HG02642 (cell line): ENCODE results near the gene LIPE.

Source experiments
- ATAC-seq: cut with Tn5 transposase; IDR thresholded peaks from one replicate; pipeline ENCODE4 v1.9.1; 2021; ENCODE audit warnings: mild to moderate bottlenecking; ENCODE audit not compliant: unreplicated experiment, poor library complexity

The LIPE gene

DNA sequence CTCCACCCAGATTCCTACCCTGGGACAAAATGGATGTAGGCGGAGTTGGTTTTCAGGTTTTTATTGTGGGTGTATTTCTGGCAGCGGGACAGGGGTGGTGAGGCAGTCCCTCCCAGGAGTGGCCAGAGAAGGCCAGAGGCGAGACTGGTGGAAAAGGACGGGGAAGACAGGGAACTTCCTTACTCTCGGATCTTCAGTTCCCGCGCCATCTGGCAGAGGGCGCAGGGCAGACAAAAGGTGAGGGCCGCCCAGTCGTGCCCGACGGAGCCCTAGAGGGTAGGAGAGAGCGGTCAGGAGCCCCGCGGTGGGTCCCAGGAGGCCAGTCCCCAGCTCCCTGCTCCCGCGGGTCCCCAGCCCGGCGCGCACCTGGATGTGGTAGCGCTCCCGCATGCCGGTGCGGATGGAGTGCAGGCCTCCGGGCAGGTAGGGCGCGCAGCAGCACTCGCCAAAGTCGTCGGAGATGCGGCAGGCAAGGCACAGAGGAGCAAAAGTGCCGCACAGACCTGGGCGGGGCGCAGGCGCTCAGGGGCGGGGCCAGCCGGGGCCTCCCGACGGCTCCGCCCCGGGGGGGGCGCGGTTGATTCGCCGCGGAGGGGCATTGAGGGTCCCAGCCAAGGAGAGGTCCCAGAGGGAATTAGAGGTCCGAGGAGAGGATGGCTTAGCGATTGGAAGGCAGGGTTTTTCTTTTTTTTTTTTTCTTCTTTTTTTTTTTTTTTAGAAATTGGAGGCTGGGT is 40.0 kb downstream of the LIPE start:
- peak; percentile 64 for ATAC-seq

- ATAC-seq: no peak
Measured at GRCh38 chr19:42380155-42380554, 47.0 kb downstream of the LIPE start.

GRCh38 chr19:42378225-42379215 is 48.7 kb downstream of the LIPE start:
- ATAC-seq: no peak

GRCh38 chr19:42376177-42376555 is 51.0 kb downstream of the LIPE start:
- ATAC-seq: no peak

DNA sequence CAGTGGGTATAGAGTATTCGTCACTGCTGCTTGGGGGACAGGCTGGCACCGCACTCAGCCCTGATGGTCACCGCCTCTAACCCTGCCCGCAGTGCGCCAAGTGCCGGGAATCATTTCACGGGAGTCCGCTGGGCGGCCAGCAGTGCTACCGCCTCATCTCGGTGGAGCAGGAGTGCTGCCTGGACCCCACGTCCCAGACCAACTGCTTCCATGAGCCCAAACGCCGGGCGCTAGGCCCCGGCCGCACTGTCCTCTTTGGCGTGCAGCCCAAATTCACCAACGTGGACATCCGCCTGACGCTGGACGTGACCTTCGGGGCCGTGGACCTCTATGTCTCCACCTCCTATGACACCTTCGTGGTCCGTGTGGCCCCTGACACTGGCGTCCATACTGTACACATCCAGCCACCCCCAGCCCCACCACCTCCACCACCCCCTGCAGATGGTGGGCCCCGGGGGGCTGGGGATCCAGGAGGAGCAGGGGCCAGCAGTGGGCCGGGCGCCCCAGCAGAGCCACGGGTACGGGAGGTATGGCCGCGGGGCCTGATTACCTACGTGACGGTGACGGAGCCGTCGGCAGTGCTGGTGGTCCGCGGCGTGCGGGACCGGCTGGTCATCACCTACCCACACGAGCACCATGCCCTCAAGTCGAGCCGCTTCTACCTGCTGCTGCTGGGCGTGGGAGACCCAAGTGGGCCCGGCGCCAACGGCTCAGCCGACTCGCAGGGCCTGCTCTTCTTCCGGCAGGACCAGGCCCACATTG is 51.6 kb downstream of the LIPE start:
- no peak for ATAC-seq

GRCh38 chr19:42374826-42375376 is 52.3 kb downstream of the LIPE start:
- ATAC-seq: no peak

DNA sequence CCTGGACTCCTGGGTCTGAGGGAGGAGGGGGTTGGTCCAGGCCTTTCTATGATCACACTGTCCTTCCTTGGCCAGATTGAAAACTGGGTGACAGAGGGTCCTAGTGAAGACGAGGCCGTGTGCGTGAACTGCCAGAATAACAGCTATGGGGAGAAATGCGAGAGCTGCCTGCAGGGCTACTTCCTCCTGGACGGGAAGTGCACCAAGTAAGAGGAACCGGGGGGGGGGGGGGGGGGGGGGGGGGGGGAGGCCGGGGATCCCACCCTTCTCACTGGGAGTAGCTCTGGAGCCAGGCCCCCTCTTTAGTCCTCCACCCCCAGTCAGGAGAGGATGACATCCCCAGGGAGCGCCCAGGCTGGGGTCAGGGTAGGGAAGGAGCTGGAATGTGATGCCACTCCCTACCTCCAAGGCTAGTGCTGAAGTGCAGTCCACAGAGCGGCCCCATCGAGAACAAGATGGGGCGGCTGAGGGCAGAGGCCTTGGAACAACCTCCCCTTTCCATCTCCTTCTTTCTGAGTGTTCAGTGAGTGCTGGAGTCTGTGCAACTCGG is 56.5 kb downstream of the LIPE start:
- no peak for ATAC-seq

- ATAC-seq: no peak
Measured at GRCh38 chr19:42370068-42370520, 57.1 kb downstream of the LIPE start.

DNA sequence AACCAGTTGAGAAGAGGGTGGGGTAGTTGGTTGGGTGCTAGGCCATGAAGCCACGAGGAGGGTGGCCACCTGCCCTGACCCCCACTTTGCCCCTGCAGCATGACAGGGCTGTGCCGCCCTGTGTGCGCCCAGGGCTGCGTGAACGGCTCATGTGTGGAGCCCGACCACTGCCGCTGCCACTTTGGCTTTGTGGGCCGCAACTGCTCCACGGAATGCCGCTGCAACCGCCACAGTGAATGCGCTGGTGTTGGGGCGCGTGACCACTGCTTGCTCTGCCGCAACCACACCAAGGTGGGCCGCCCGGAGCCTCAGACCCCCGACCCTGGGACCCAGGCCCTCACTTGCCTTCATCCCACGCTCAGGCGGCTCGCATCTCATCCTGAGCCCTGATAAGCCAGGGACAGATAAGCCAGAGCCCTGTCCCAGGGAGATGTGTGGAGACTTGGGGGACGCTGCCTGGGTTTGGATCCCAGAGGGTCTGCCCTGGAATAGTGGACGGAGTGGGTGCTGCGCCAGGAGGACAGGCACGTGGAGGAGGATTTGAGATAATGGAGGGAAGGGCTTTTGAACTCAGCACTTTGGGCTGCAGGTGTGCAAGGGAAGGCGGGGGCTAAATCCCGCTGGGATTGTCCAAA is 57.6 kb downstream of the LIPE start:
- ATAC-seq: no peak

DNA sequence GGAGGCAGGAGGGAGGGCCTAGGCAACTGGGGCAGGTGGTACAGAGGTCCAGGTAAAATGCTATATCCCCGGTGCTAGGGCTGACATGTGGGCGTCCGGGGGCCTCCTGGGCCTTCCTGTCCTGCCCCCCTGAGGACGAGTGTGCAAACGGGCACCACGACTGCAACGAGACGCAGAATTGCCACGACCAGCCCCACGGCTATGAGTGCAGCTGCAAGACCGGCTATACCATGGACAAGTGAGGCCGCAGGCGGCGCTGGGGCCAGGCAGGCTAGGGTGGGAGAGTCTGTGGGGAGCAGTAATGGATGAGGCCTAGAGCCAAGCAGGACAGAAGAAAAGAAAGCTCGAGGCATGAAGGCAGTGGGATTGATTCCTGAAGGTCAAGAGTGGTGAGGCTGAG is 58.4 kb downstream of the LIPE start:
- no peak for ATAC-seq

GRCh38 chr19:42368360-42368759 is 58.8 kb downstream of the LIPE start:
- ATAC-seq: no peak

- ATAC-seq: no peak
Measured at GRCh38 chr19:42367929-42368328, 59.3 kb downstream of the LIPE start.

DNA sequence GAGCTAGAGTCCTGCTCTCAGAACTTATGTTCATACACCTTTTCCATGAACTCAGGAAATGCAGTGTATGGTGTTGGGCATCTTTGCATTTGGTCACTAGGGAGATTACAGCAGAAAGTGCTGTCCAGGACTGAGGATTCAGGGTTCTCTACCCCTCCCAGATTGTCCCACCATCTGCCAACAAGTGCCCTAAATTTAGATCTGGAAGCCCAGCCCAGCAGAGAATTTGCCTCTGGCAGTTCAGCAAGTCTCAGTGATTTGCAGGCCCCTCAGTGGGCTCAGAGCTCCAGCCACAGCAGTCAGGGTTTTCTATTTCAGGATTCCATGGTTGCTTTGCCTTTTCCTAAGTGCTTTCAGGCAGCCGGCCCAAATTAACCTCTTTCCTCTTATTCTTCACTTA is 60.5 kb downstream of the LIPE start:
- no peak for ATAC-seq

DNA sequence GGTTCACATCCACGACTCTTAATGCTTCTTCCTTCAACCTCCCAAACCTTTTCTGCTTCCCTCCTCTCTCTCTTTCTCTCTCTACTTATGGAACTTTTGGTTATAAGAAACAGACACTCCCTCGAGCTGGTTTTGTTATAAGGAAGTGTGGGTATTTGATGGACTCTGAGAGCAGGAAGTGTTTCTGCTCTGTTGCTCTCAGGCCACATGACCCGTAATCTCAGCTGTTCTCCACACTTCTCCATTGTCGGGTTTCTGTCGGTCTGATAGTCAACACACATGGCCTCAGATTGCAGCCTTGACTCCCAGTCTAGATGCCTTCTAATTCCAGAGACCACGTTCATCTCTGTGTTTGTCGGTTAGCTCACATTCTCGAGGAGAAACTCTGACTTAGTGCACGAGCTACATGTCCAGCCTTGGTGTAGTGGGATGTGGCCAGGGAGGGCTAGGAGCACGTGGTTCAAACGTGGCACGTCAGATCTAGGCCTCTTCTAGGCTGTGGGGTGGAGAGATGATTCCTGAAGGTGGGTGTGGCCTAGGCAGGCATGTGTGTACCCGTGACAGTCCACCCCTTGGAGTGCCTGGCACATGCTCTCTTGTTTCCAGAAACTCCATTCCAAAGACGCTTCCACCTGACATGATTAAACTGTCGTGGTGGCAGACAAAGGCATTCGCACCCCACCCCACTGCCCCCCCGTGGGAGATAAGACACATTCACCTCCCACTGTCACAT is 63.4 kb downstream of the LIPE start:
- ATAC-seq: no peak

GRCh38 chr19:42362891-42363440 is 64.2 kb downstream of the LIPE start:
- ATAC-seq: no peak

DNA sequence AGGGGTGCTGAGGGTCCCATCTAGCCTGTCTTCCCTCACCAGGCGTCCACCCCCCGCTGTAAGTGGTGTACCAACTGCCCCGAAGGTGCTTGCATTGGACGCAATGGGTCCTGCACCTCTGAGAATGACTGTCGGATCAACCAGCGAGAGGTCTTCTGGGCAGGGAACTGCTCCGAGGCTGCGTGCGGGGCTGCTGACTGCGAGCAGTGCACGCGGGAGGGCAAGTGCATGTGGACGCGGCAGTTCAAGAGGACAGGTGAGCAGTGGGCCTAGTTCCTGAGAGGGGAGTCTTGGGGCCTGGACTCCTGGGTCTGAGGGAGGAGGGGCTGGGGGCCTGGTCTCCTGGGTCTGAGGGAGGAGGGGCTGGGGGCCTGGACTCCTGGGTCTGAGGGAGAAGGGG is 64.8 kb downstream of the LIPE start:
- ATAC-seq: no peak

DNA sequence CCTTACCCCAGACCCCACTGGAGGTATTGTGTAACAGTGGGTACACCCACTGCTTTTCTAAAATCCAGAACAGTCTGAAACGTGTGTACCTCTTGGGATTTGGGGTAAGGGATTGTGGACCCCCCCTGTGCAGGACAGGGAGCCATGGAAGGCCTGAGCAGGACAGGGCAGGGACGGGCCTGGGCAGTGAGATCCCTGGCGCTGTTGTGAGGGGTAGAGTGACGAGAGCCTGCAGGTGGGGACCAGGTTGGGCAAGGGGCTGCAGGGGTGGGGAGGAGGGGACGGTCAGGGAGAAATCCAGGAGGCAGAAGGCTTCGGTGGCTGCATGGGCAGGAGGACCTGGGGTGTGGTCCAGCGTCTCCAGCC is 65.7 kb downstream of the LIPE start:
- ATAC-seq: no peak

DNA sequence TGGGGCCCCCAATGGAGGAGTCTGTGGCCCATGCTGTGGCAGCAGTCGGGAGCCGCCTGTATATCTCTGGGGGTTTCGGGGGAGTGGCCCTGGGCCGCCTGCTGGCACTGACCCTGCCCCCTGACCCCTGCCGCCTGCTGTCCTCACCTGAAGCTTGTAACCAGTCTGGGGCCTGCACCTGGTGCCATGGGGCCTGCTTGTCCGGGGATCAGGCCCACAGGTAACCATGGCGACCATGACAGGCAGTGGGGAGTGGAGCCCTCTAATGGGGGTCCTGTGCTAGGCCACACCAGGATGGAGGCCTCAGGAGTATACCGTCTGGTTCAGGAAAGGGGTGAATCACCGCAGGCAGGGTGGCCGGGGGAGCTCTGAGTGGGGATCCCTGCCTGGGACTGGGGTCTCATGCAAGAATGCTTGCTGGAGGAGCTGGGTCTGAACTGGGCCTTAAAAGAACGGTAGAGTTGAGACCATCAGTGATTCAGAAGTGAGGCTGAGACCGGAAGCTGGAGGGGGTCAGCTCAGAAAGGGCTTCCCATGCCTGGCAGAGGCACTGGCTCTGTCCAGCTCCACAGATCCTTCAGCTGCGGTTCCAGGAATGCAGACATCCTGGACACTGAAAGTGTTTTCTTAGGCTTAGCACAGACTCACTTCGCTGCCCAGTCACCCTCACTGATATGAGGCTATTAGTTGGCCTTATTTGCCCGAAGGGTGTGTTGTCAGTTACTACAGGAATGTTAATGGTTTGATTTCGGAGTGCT is 66.2 kb downstream of the LIPE start:
- no peak for ATAC-seq
